Spleen (tissue), 11 donors: ENCODE results near the gene HGD. TPM values are rescaled to one million over a fixed set of nuclear protein-coding genes. Genes with fewer than 3 reads are reported as not detected.

Experiments
- DNase-seq: peaks from one replicate; pipeline ENCODE4 v3.0.0-alpha.2; 2020
- H3K27ac ChIP-seq, 8 donors: fragments of 200-600 bp; sonication (generic) in 7 of 8; 1 replicate in 4 of 8; 2 replicates in 4 of 8; pipeline versions ENCODE4 v1.5.0 to v1.8.0; 2016 to 2021; ENCODE audit warnings: inconsistent platforms in 4 of 8, mild to moderate bottlenecking in 4 of 8, moderate library complexity in 1 of 8
- H3K27me3 ChIP-seq, 7 donors: fragments of 200-600 bp; sonication (generic) in 6 of 7; replicated peaks in 1 of 7; 1 replicate in 4 of 7; 2 replicates in 3 of 7; pipeline versions ENCODE4 v1.5.0 to v1.8.0; 2016 to 2021; ENCODE audit warnings: inconsistent platforms in 3 of 7, mild to moderate bottlenecking in 1 of 7
- H3K36me3 ChIP-seq, 6 donors: fragments of 200-600 bp; sonication (generic) in 5 of 6; 1 replicate in 4 of 6; 2 replicates in 2 of 6; pipeline versions ENCODE4 v1.5.0 to v1.8.0; 2016 to 2021; ENCODE audit warnings: inconsistent platforms in 2 of 6
- H3K4me1 ChIP-seq, 6 donors: fragments of 200-600 bp; sonication (generic) in 5 of 6; 1 replicate in 3 of 6; 2 replicates in 3 of 6; pipeline versions ENCODE4 v1.5.0 to v1.8.0; 2016 to 2021; ENCODE audit warnings: inconsistent platforms in 3 of 6
- H3K4me3 ChIP-seq, 8 donors: fragments of 200-600 bp; sonication (generic) in 7 of 8; 1 replicate in 4 of 8; 2 replicates in 4 of 8; pipeline versions ENCODE4 v1.5.0 to v1.8.0; 2016 to 2021; ENCODE audit warnings: inconsistent platforms in 4 of 8, mild to moderate bottlenecking in 4 of 8, moderate library complexity in 2 of 8
- H3K9me3 ChIP-seq, 8 donors: fragments of 200-600 bp; sonication (generic) in 7 of 8; 1 replicate in 4 of 8; 2 replicates in 4 of 8; pipeline versions ENCODE4 v1.5.0 to v1.8.0; 2016 to 2021; ENCODE audit warnings: inconsistent platforms in 4 of 8
- POLR2A ChIP-seq, 3 donors: fragments of 450-650 bp; IDR thresholded peaks; one replicate each; pipeline ENCODE4 v1.5.1; 2017; ENCODE audit warnings: antibody characterized with exemption in 3 of 3, mild to moderate bottlenecking in 1 of 3
- POLR2AphosphoS5 ChIP-seq, 3 donors: sonication (generic); formaldehyde crosslinking; IDR thresholded peaks; one replicate each; pipeline ENCODE4 v1.5.1; 2017; ENCODE audit warnings: antibody characterized with exemption in 3 of 3
- WGBS, 5 donors: extraction: QIAGEN DNeasy Blood & Tissue Kit in 3 of 5; methylation state at CpG; one replicate each; pipeline versions ENCODE4 v1.1.5 to v1.1.7; 2013 to 2018; 5-methylcytosine and 5-hydroxymethylcytosine counted together
- intact Hi-C: fragments of 100-400 bp; cut with DNase I; formaldehyde crosslinking; loops from one replicate; pipeline ENCODE4 v1.15.0; 2023; ENCODE audit warnings: low total_unique reads
- polyA plus RNA-seq, 3 donors: library from polyadenylated mRNA; stranded (reverse); fragments of 200-250 nt; gene quantifications; one replicate each; pipeline ENCODE4 v1.2.1, GENCODE V29; 2013
- total RNA-seq, 7 donors: library from RNA; depleted of rRNA in 3 of 7; stranded (reverse); fragments of >200 nt in 3 of 7; fragmentation: NEBNext Ultra II Directional in 4 of 7; extraction: Animal tissue kit (Norgen Biotek cat#: 25700) in 4 of 7; gene quantifications; one replicate each; pipeline versions ENCODE4 v1.1.0 to v1.2.1, GENCODE V29; 2016 to 2021
- TF ChIP-seq, protein P1 (sequence below), 11 experiments: fragments of 200-600 bp in 7 of 11; fragments of 450-650 bp in 4 of 11; sonication (generic) in 4 of 11; IDR thresholded peaks in 8 of 11; conservative IDR thresholded peaks in 3 of 11; 1 replicate in 7 of 11; 2 replicates in 4 of 11; pipeline versions ENCODE4 v1.4.0 to v1.8.0; 2016 to 2021; ENCODE audit warnings: antibody characterized with exemption in 11 of 11, inconsistent platforms in 4 of 11, mild to moderate bottlenecking in 1 of 11
- donor health status: healthy with polysubstance abuse.
- donor health status: DM: no; HTN: no; CAD: no; lungs with moderate emphysema.
- donor health status: DM: no; HTN: no; CAD: no.
- donor health status: Bipolar disorder and iron deficiency.
- donor health status: healthy.
- donor health status: DM: no; HTN: no; CAD: no.
- donor health status: DM: yes; HTN: yes; CAD: no.

HGD gene
- total and polyA plus RNA-seq, 10 donors, result 0.17 to 2.8 (median 0.83) TPM; not detected in 1

DNA sequence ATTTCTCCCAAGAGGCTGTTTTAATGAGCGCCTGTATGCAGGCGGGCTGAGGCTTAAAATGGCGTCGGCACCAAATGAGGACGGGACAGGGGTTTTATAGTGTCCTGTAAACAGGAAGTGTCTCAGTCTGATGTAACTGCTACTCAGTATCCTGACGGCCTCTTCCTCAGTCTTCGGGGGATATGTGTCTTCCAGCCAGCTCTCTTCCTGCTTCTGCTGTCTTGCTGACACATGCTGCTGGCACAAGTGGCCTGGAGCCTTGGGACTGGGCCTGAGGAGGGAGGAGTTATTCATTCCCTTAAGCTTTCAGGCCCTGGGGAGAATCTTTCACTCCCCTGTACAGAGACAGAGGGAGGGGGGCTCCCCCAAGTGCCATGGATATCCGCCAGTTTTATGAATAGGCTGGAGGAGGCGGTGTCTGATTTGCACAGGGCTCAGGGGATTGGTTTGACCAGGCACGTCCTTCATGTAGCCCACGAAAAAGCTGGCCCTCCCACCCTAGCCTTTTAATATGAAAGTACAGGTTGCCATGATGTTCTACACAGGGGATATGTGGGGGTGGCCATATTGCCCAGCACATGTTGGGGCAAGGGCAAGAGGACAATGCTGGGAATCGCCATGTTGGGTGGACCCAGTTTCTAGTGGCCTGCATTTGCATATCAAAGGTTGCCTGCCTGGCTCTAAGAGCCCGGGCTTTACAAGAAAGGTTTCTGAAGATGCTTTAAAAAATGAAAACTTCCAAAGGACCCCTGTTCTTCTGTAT, 66.0 kb downstream of the HGD start:
- H3K27me3 ChIP-seq, result no peaks in the 10 kb centered on the region
- no peaks in the 10 kb centered on the region for H3K9me3 ChIP-seq
- TF ChIP-seq, protein P1, sequence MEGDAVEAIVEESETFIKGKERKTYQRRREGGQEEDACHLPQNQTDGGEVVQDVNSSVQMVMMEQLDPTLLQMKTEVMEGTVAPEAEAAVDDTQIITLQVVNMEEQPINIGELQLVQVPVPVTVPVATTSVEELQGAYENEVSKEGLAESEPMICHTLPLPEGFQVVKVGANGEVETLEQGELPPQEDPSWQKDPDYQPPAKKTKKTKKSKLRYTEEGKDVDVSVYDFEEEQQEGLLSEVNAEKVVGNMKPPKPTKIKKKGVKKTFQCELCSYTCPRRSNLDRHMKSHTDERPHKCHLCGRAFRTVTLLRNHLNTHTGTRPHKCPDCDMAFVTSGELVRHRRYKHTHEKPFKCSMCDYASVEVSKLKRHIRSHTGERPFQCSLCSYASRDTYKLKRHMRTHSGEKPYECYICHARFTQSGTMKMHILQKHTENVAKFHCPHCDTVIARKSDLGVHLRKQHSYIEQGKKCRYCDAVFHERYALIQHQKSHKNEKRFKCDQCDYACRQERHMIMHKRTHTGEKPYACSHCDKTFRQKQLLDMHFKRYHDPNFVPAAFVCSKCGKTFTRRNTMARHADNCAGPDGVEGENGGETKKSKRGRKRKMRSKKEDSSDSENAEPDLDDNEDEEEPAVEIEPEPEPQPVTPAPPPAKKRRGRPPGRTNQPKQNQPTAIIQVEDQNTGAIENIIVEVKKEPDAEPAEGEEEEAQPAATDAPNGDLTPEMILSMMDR (IDR thresholded peaks at IDR 0.05 in 8 of 11, conservative IDR thresholded peaks at IDR 0.05 in 3 of 11), result no peak
- TF ChIP-seq POLR2A (IDR thresholded peaks at IDR 0.05) (no peak), POLR2AphosphoS5 (IDR thresholded peaks at IDR 0.05) (peak in 2 of 3 donors; percentile 33 to 44)
- no peaks in the 10 kb centered on the region for H3K4me1 ChIP-seq
- H3K27ac ChIP-seq, result peak overlapping the region in 7 of 8 donors; percentile 26 to 60 (median 39)
- H3K36me3 ChIP-seq, result no peaks in the 10 kb centered on the region
- intact Hi-C loops, result no loop called here
- WGBS, 5 donors, result 54 to 73% (median 61%) methylated on average over 12 to 13 of the region's 13 CpGs
- H3K4me3 ChIP-seq, result no peak overlapping the region
- DNase-seq, result no peak

DNA sequence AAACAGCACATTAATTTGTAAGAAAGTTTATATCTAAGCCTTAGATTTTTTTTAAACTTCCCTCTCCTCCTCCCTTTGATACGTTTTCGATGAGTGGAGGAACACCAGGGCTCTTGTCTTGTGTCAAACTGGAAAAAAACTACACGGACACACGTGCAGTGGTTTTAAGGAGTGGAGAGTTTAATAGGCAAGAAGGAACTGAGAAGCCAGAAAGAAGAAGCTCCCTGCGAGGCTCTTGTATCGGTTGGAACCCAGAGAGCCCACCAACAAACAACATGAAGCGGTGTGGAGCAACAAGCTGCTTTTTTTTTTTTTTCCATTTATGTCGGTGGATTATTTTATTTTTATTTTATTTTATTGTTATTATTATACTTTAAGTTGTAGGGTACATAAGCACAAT, 67.3 kb downstream of the HGD start:
- Histone ChIP-seq H3K36me3 (no peaks in the 10 kb centered on the region), H3K27ac (peak overlapping the region in 1 of 8 donors; percentile 58), H3K4me3 (no peak overlapping the region), H3K27me3 (no peaks in the 10 kb centered on the region), H3K9me3 (no peaks in the 10 kb centered on the region), H3K4me1 (no peaks in the 10 kb centered on the region)
- 65 to 87% (median 78%) methylated on average over 8 of the region's 8 CpGs for WGBS, 5 donors
- DNase-seq, result no peak
- intact Hi-C loops, result no loop called here
- no peak for TF ChIP-seq POLR2AphosphoS5 (IDR thresholded peaks at IDR 0.05)
- TF ChIP-seq, protein P1 (IDR thresholded peaks at IDR 0.05 in 8 of 11, conservative IDR thresholded peaks at IDR 0.05 in 3 of 11), result no peak
- no peak for TF ChIP-seq POLR2A (IDR thresholded peaks at IDR 0.05)

DNA sequence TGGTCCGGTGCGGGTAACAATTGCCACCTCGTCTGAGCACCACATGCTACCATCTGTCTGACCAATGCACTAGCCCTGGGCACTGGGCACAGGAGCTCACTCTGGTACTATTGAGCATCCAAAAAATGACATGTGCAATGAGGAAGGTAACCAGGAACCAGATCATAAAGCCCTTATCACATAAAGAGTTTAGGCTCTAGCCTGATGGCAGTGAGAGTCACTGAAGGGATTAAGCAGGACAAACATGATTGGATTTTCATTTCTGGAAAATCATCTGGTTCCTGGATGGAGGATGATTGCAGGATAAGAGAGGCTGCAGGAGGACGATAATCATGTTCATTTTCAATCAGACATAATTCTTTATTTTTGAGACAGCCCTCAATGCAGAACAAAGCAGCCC, 73.5 kb downstream of the HGD start:
- Histone ChIP-seq H3K4me3 (no peak overlapping the region), H3K4me1 (no peaks in the 10 kb centered on the region), H3K27me3 (no peaks in the 10 kb centered on the region), H3K27ac (no peak overlapping the region), H3K9me3 (no peaks in the 10 kb centered on the region), H3K36me3 (peaks cover 0 to 5% (median 2%) of the 10 kb centered on the region in 6 donors)
- 84 to 94% (median 91%) methylated on average over 4 of the region's 4 CpGs for WGBS, 5 donors
- DNase-seq, result no peak
- intact Hi-C loops, result no loop called here
- TF ChIP-seq POLR2AphosphoS5 (IDR thresholded peaks at IDR 0.05) (no peak), POLR2A (IDR thresholded peaks at IDR 0.05) (no peak)
- TF ChIP-seq, protein P1 (IDR thresholded peaks at IDR 0.05 in 8 of 11, conservative IDR thresholded peaks at IDR 0.05 in 3 of 11), result no peak

DNA sequence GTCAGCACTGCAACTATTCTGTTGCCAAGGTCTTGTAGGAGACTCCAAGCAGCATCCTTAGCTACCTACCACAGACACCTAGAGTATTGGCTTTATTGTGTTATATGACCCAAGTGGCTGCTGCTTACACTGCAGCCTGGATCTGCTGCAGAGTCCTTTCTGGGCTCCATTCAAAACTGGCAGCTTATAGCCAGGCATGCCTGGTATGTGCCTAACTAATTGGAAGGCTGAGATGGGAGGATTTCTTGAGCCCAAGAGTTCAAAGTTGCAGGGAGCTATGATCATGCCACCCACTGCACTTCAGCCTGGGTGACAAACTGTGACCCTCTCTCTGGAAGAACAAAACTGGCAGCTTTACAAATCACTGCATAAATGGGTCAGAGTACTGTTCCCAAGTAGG, 77.3 kb downstream of the HGD start:
- TF ChIP-seq, protein P1 (IDR thresholded peaks at IDR 0.05 in 8 of 11, conservative IDR thresholded peaks at IDR 0.05 in 3 of 11), result no peak
- Histone ChIP-seq H3K36me3 (peaks cover 0 to 43% (median 27%) of the 10 kb centered on the region in 6 donors), H3K4me3 (no peak overlapping the region), H3K27me3 (no peaks in the 10 kb centered on the region), H3K27ac (no peak overlapping the region), H3K4me1 (peaks cover 0 to 18% (median 12%) of the 10 kb centered on the region in 6 donors), H3K9me3 (no peaks in the 10 kb centered on the region)
- no peak for DNase-seq
- intact Hi-C loops, result no loop called here
